Measurements from ENCODE around the gene ARHGAP26.

The ARHGAP26 gene

DNA sequence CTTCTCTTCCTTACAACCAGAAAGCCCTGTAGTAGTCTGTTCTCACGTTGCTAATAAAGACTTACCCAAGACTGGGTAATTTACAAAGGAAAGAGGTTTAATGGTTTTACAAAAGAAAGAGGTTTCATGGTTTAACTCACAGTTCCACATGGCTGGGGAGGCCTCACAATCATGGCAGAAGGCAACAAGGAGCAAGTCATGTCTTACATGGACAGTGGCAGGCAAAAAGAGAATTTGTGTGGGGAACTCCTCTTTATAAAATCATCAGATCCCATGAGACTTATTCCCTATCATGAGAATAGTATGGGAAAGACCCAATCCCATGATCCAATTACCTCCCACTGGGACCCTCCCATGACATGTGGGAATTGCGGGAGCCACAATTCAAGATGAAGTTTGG lies 468.4 kb downstream of the ARHGAP26 start:
- no peak for DNase-seq (ENCODE audit: low read depth in 2 of 2)

- no peak for DNase-seq (ENCODE audit: low read depth in 2 of 2)
These were observed 469.8 kb downstream of the ARHGAP26 start for GRCh38 chr5:143239882-143240518.

DNA sequence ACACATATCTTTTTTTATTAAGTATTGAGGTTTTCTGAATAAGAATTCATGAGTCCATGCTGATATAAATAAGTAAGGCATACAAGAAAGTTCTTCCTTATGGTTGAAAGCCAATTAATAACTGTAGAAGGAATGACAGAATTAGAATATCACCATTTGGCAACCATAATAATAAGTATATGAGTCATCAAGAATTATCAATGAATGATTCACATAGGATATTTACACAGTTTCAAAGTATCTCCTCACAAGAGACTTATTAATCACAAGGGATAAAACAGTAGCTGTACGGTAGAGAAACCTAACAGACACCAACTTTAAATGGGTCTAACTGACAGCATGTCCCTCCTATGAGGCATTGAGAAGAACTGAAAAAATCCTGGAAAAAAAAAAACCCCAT lies 471.7 kb downstream of the ARHGAP26 start:
- DNase-seq (ENCODE audit: low read depth in 2 of 2) = no peak

DNA sequence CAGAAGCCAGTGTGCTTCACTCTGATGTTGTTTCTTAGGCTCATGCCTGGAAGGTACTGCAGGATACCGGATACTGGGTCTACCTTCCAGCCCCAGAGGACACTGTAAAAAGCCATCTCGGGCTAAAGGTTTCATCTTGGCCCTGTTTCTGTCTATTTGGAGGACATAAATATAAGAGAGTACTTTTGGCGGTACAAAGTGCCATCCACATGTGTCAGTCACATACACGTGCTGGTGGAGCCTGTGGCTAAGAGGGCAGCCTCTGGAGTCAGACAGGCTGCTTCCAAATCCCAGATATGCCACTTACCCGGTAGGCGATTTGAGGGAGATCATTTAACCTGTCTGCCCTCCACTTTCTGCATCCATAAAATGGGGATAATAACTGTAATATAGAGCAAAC lies 472.9 kb downstream of the ARHGAP26 start:
- no peak for DNase-seq (ENCODE audit: low read depth in 2 of 2)

- no peak for DNase-seq (ENCODE audit: low read depth in 2 of 2)
These were observed 474.0 kb downstream of the ARHGAP26 start for GRCh38 chr5:143244000-143244736.

DNA sequence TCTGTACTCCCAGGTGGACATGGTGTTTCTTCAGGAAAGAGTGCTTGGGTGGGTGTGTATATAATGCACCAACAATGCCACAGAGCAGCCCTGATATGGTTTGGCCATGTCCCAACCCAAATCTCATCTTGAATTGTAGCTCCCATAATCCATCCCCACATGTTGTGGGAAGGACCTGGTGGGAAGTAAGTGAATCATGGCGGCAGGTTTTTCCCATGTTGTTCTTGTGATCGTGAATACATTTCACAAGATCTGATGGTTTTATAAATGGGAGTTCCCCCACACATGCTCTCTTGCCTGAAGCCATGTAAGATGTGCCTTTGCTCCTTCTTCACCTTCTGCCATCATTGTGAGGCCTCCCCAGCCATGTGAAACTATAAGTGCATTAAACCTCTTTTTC lies 474.8 kb downstream of the ARHGAP26 start:
- no peak for DNase-seq (ENCODE audit: low read depth in 2 of 2)

DNA sequence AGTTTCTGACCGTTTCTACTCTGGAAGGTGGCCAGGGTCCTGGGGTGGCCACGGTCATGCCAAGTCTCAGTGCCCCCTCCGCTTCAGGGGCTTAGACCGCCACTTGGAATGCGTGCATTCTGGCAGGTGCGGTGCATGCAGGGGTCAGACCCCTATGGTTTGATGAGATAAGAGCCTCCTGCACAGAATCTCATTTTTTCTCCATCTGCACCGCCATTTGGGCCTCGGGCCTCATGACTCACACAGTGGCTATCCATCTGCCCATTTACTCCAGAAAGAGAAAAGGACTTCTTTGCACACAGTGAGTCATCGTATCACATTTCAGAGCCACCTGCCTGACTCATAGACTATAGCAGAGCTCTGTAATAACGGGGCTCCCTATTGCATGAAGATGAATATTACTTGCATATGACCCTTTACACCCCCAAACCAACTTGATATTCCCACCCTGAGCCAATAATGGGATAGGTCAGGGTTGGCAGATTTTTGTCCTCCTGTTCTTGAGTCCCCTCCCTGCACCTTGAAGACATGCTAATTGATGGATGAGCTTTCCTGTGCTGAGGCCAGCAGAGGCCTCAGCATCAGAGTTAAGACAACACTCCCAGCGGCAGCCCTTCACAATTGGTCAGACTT lies 475.9 kb downstream of the ARHGAP26 start:
- DNase-seq (ENCODE audit: low read depth in 2 of 2) = no peak

DNA sequence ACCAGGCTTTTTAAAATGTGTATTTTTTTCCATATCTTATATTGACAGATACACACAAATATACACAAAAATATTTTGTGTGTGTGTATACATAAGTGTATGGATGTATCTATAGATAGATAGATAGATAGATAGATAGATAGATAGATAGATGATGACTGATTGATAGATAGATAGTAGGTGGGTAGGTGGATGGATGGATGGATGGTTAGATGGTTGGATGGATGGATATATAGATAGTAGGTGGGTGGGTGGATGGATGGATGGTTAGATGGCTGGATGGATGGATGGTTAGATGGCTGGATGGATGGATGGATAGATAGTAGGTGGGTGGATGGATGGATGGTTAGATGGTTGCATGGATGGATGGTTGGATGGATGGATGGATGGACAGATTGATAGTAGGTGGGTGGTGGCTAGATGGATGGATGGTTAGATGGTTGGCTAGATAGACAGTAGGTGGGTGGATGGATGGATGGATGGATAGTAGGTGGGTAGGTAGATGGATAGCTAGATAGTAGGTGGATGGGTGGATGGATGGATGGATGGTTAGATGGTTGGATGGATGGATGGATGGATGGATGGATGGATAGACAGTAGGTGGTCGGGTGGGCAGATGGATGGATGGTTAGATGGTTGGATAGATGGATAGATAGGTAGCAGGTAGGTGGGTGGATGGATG lies 477.1 kb downstream of the ARHGAP26 start:
- DNase-seq (ENCODE audit: low read depth in 2 of 2) = no peak

DNA sequence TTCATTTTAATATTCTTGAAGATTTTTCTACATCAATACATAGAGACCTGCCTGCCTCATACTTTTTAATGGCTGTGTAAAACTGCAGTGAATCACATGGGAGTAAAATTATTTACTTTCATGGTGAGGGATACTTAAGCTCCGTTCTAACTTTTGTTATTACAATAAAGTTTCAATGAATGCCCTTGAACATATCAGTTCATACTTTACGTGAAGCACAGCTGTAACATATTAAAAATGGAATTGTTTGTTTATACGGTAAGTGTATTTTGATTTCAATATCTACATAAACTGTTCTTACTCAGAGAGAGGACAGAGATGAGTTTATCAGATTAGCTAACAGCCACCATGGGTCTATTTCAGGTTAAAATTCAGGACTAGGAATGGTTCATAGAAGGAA lies 478.2 kb downstream of the ARHGAP26 start:
- no peak for DNase-seq (ENCODE audit: low read depth in 2 of 2)

DNA sequence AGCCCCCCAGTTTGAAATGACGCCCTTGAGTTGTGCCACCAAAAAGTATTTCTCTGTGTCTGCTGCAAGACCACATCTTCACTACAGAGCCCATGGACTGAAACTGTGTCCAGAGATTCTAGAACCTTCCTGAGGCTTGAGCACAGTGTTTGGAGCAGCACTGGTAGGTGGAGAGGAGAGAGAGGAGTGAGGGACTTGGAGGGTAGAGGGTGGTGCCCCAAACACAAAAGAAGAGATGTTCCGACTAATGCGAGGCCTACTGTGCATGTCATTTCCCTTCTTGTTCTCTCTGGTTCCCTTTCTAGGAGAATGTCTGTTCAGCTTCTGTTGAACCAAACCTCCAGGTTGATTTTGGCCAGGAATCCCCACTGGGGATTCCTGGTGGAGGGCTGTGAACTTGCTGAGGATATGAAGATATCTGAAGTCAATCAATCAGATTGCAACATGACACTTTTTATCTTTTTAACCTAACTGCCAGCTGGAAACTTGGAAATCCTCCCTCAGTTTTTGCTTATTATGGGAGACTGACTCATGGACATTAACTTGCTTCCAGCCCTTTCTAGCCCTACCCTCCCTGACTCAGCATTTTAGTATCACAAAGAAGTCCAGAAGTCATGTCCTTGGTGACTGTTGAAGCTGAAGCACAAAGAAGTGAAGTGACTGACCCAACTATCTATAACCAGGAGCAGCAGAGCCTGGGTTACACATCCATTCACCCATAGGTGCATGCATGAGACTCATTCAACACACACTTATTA lies 478.8 kb downstream of the ARHGAP26 start:
- no peak for DNase-seq (ENCODE audit: low read depth in 2 of 2)

DNA sequence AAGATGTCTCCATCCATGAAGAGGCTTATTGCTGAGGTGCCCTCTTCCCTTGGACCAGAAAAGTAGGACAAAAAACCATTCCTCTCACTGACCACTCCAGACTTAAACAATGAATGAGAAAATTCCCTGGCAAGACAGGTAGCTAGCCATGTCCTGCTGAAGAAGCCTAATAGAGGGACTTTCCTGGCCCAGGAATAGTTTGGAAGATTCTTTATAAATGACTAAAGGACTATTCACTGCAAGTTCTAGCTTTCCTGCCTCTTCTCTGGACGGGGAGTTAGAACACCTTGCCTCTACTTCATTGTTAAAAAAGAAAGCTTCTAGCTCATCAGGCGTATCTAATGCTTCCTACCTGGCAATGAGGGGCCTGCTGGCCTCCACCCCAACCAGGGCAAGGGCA lies 479.7 kb downstream of the ARHGAP26 start:
- DNase-seq (ENCODE audit: low read depth in 2 of 2) = no peak

DNA sequence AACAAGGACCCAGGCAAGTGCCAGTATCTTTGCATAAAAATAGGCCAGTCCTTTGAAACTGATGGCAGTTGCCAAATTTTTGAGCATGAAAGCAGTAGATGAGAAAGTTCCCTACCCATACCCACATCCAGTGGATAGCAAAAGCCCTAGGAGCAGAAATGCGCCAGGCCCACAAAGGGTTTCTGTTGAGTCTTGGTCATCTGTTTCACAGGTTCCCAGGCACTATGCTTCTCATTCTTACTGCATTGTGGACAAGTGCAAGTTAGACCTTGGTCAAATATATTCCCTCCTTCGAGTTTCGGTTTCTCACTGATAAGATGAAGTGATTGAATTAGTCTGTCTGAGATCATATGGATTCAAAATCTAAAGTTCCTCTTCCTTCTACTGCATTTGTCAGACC lies 481.0 kb downstream of the ARHGAP26 start:
- no peak for DNase-seq (ENCODE audit: low read depth in 2 of 2)

DNA sequence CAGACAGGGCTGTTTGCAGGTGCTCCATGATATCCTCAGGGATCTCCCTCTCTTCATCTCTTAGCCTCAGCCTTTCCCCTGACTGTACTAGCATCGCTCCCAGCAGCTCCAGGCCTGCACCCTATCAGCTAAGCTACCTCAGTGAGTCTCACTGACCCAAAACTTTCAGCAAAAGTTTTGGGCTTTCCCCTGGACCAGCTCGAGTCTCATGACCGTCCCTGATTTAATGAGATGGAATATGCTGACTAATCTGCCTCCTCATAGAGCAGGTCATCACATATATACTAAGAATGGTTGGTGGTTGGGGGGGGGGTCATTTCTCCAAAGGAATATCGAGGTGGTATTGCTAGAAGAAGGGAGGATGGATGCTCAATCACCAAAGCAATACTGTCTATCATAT lies 481.8 kb downstream of the ARHGAP26 start:
- DNase-seq (ENCODE audit: low read depth in 2 of 2) = no peak

GRCh38 chr5:143254819-143255218 lies 484.6 kb downstream of the ARHGAP26 start:
- DNase-seq (ENCODE audit: low read depth in 2 of 2) = no peak

- no peak for DNase-seq (ENCODE audit: low read depth in 2 of 2)
These were observed 488.5 kb downstream of the ARHGAP26 start for GRCh38 chr5:143258559-143259253.

- no peak for DNase-seq (ENCODE audit: low read depth in 2 of 2)
These were observed 489.1 kb downstream of the ARHGAP26 start for GRCh38 chr5:143259254-143259605.

DNA sequence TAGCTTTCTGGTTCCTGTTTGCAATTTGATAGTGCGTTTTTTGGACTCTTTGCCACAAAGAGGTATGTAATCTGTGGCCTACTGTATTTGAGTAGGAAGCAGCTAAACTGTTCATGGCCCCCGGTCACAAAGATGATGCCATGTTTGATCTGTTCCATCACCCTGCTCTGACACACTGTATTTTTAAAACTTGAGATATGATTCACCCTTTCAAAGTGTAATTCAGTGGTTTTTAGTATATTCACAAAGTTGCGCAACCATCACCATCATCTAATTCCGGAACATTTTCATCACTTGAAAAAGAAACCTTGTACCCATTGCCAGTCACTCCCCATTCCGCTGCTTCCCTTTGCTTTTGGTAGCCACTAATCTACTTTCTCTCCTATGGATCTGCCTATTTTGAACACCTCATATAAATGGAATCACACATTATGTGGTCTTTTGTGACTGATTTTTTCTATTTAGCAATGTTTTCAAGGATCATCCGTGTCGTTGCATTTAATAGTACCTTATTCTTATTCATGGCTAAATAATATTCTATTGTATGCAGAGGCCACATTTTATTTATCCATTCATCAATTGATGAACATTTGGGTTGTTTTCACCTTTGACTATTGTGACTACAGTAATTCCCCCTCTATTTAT lies 491.7 kb downstream of the ARHGAP26 start:
- no peak for DNase-seq (ENCODE audit: low read depth in 2 of 2)

GRCh38 chr5:143262393-143263174 lies 492.4 kb downstream of the ARHGAP26 start:
- DNase-seq (ENCODE audit: low read depth in 2 of 2) = no peak

- no peak for DNase-seq (ENCODE audit: low read depth in 2 of 2)
These were observed 493.2 kb downstream of the ARHGAP26 start for GRCh38 chr5:143263272-143263810.

- no peak for DNase-seq (ENCODE audit: low read depth in 2 of 2)
These were observed 495.8 kb downstream of the ARHGAP26 start for GRCh38 chr5:143265995-143266394.

Data from stimulated activated CD8-positive, alpha-beta memory T cell treated with anti-CD3 and anti-CD28 coated beads, Interleukin-7, amount 100 ng/mL, for 4 hours (primary cell).